ENCODE measurements around the gene FHIT.
A peak's percentile ranks its signal among the peaks of the same experiment; 100 is the strongest.

GRCh38 chr3:60610441-60611112, 640.7 kb downstream of the FHIT start:
- TF ChIP-seq CTCF (IDR thresholded peaks at IDR 0.05) (no peak), POLR2A (IDR thresholded peaks at IDR 0.05) (no peak), POLR2AphosphoS5 (IDR thresholded peaks at IDR 0.05) (peak in 3 of 4 donors; percentile 4 to 64 (median 17))
